ENCODE results near the gene LCN10. TPM values are rescaled to one million over a fixed set of nuclear protein-coding genes. Genes with fewer than 3 reads are reported as not detected.
"Not testable (repeated sequence)": the region's sequence is repeated elsewhere in the genome, so short reads cannot be mapped to it uniquely, and the experiment has no call there.

LCN10 gene
- total RNA-seq, 2 experiments from 2014 or later: not detected

- Histone ChIP-seq H3K36me3 (ENCODE audit: insufficient read depth, low read length) (no peaks in the 10 kb centered on the region), H3K4me1 (ENCODE audit: insufficient read depth, low read length, poor library complexity, severe bottlenecking) (peaks cover 9% of the 10 kb centered on the region), H3K4me2 (ENCODE audit: low read length) (peak overlapping the region; percentile 74), H3K9me2 (ENCODE audit: insufficient read depth, low read length) (no peaks in the 10 kb centered on the region), H3K27ac (ENCODE audit: low read depth, low read length, poor library complexity, severe bottlenecking) (no peak overlapping the region), H3K79me2 (ENCODE audit: insufficient read depth, low read depth, low read length) (no peaks in the 10 kb centered on the region), H3K4me3 (ENCODE audit: low read depth, low read length, poor library complexity, severe bottlenecking) (peak overlapping the region; percentile 77), H4K20me1 (ENCODE audit: insufficient read depth, low read length) (no peaks in the 10 kb centered on the region), H2AFZ (ENCODE audit: low read length) (no peak overlapping the region), H3K9me3 (ENCODE audit: low read length) (no peaks in the 10 kb centered on the region)
- CTCF ChIA-PET (ENCODE audit: unreplicated experiment): interaction anchor here (0.6 kb wide), 1 partner anchor 20 kb away, joined by 3 read pairs; no protein-coding TSS in a partner anchor
- TF ChIP-seq EZH2phosphoT487 (IDR thresholded peaks at IDR 0.05; ENCODE audit: borderline replicate concordance, low read depth, low read length) (no peak), CTCF (conservative IDR thresholded peaks at IDR 0.05; ENCODE audit: low read length) (no peak)
- BruUV-seq (replicated peaks): no TSS peak
- DNase-seq (ENCODE audit: low spot score): no peak
- POLR2A ChIA-PET: no interaction called here
- intact Hi-C loops (cut with micrococcal nuclease; ENCODE audit: unreplicated experiment): no loop called here
Measured at GRCh38 chr9:136712690-136713544, 29.8 kb downstream of the LCN10 start.

- BruUV-seq (replicated peaks): no TSS peak
- Histone ChIP-seq H3K9me2 (ENCODE audit: insufficient read depth, low read length) (no peaks in the 10 kb centered on the region), H3K4me3 (ENCODE audit: low read depth, low read length, poor library complexity, severe bottlenecking) (peak within 1 kb of the TSS; percentile 77), H3K36me3 (ENCODE audit: insufficient read depth, low read length) (no peaks in the 10 kb centered on the region), H3K9me3 (ENCODE audit: low read length) (no peaks in the 10 kb centered on the region), H3K4me1 (ENCODE audit: insufficient read depth, low read length, poor library complexity, severe bottlenecking) (peaks cover 9% of the 10 kb centered on the region), H3K79me2 (ENCODE audit: insufficient read depth, low read depth, low read length) (no peaks in the 10 kb centered on the region), H2AFZ (ENCODE audit: low read length) (no peak within 1 kb of the TSS), H4K20me1 (ENCODE audit: insufficient read depth, low read length) (no peaks in the 10 kb centered on the region), H3K27ac (ENCODE audit: low read depth, low read length, poor library complexity, severe bottlenecking) (no peak within 1 kb of the TSS), H3K4me2 (ENCODE audit: low read length) (peak within 1 kb of the TSS; percentile 74)
- ChIA-PET CTCF (ENCODE audit: unreplicated experiment) (interaction anchor here (0.6 kb wide), 1 partner anchor 21 kb away, joined by 3 read pairs; no protein-coding TSS in a partner anchor), POLR2A (no interaction called here)
- TF ChIP-seq EZH2phosphoT487 (IDR thresholded peaks at IDR 0.05; ENCODE audit: borderline replicate concordance, low read depth, low read length): no peak
- TF ChIP-seq CTCF (conservative IDR thresholded peaks at IDR 0.05; ENCODE audit: low read length): no peak
- intact Hi-C loops (cut with micrococcal nuclease; ENCODE audit: unreplicated experiment): no loop called here
- DNase-seq (ENCODE audit: low spot score): peak; percentile 62
Measured at GRCh38 chr9:136711751-136712689, 30.7 kb downstream of the LCN10 start, which contains the start of gene DIPK1B. TSS of gene DIPK1B (plus strand) at chr9:136712572. CDS start at chr9:136712666, 94 bp downstream.

- H3K4me2 ChIP-seq (ENCODE audit: low read length): not testable (repeated sequence)
Measured at GRCh38 chr9:136711219-136711648, 31.5 kb downstream of the LCN10 start.

More at GRCh38 chr9:136711219-136711648, 31.5 kb downstream of the LCN10 start:
- BruUV-seq (replicated peaks); H2AFZ ChIP-seq (ENCODE audit: low read length); H3K36me3 ChIP-seq (ENCODE audit: insufficient read depth, low read length); intact Hi-C loops (cut with micrococcal nuclease; ENCODE audit: unreplicated experiment); H3K79me2 ChIP-seq (ENCODE audit: insufficient read depth, low read depth, low read length); H3K4me3 ChIP-seq (ENCODE audit: low read depth, low read length, poor library complexity, severe bottlenecking); CTCF ChIA-PET (ENCODE audit: unreplicated experiment); H3K4me1 ChIP-seq (ENCODE audit: insufficient read depth, low read length, poor library complexity, severe bottlenecking); H3K27ac ChIP-seq (ENCODE audit: low read depth, low read length, poor library complexity, severe bottlenecking); POLR2A ChIA-PET; DNase-seq (ENCODE audit: low spot score); H3K9me2 ChIP-seq (ENCODE audit: insufficient read depth, low read length); H3K9me3 ChIP-seq (ENCODE audit: low read length); H4K20me1 ChIP-seq (ENCODE audit: insufficient read depth, low read length): not testable (repeated sequence)
